Suprapubic skin (tissue), 4 donors: ENCODE measurements around the gene ITIH1. TPM values are rescaled to one million over a fixed set of nuclear protein-coding genes. Genes with fewer than 3 reads are reported as not detected.

ENCODE experiments used
- DNase-seq, 2 donors: peaks; one replicate each; pipeline ENCODE4 v3.0.0-alpha.2; 2019; ENCODE audit warnings: low spot score in 2 of 2
- H3K27ac ChIP-seq: fragments of 200-600 bp; sonication (generic); one replicate; pipeline ENCODE4 v1.5.1; 2019
- H3K27me3 ChIP-seq: fragments of 200-600 bp; sonication (generic); one replicate; pipeline ENCODE4 v1.5.1; 2019
- H3K36me3 ChIP-seq: fragments of 200-600 bp; sonication (generic); one replicate; pipeline ENCODE4 v1.5.1; 2019
- H3K4me1 ChIP-seq: fragments of 200-600 bp; sonication (generic); one replicate; pipeline ENCODE4 v1.5.1; 2019
- H3K4me3 ChIP-seq: fragments of 200-600 bp; sonication (generic); one replicate; pipeline ENCODE4 v1.5.1; 2019; ENCODE audit warnings: mild to moderate bottlenecking
- H3K9me3 ChIP-seq: fragments of 200-600 bp; sonication (generic); one replicate; pipeline ENCODE4 v1.5.1; 2019
- EP300 ChIP-seq: sonication (generic); formaldehyde crosslinking; IDR thresholded peaks from one replicate; pipeline ENCODE4 v1.6.1; 2017; ENCODE audit warnings: antibody characterized with exemption
- POLR2A ChIP-seq, 2 donors: fragments of 450-650 bp; IDR thresholded peaks; one replicate each; pipeline ENCODE4 v1.6.1; 2017; ENCODE audit warnings: antibody characterized with exemption in 2 of 2, mild to moderate bottlenecking in 2 of 2, moderate library complexity in 2 of 2
- POLR2AphosphoS5 ChIP-seq, 3 donors: sonication (generic); formaldehyde crosslinking; IDR thresholded peaks; one replicate each; pipeline ENCODE4 v1.6.1; 2017; ENCODE audit warnings: antibody characterized with exemption in 3 of 3
- WGBS: methylation state at CpG from one replicate; pipeline ENCODE4 v1.1.5; 2018; 5-methylcytosine and 5-hydroxymethylcytosine counted together
- total RNA-seq, 4 donors: library from RNA; depleted of rRNA; stranded (reverse); fragments of >200 nt; gene quantifications; one replicate each; pipeline ENCODE4 v1.1.0, GENCODE V29; 2016
- TF ChIP-seq, protein P1 (sequence below), 2 donors: fragments of 200-600 bp in 1 of 2; fragments of 450-650 bp in 1 of 2; sonication (generic) in 1 of 2; IDR thresholded peaks; one replicate each; pipeline ENCODE4 v1.5.1; 2016 to 2019; ENCODE audit warnings: antibody characterized with exemption in 2 of 2, mild to moderate bottlenecking in 1 of 2, moderate library complexity in 1 of 2

Gene ITIH1
- total RNA-seq, 4 donors from 2014 or later = 1.5 TPM; not detected in 3

DNA sequence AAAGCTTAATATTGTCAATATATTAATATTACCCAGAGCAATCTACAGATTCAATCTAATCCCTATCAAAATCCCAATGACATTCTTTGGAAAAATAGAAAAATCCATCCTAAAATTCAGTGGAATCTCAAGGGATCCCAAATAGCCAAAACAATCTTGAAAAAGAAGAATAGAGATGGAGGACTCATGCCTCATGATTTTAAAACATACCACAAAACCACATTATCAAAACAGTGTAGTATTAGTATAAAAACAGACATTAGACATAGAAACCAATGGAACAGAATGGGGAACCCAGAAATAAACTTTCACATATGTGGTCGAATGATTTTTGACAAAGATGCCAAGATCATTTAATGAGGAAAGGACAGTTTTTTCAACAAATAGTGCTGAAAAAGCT is 21.3 kb upstream of the ITIH1 start:
- H3K4me3 ChIP-seq = no peak overlapping the region
- WGBS = 89% methylated on average over 1 of the region's 1 CpG
- H3K9me3 ChIP-seq = no peaks in the 10 kb centered on the region
- no peaks in the 10 kb centered on the region for H3K27me3 ChIP-seq
- no peak overlapping the region for H3K27ac ChIP-seq
- H3K4me1 ChIP-seq = no peaks in the 10 kb centered on the region
- H3K36me3 ChIP-seq = peaks cover 68% of the 10 kb centered on the region
- TF ChIP-seq POLR2AphosphoS5 (IDR thresholded peaks at IDR 0.05) (no peak), POLR2A (IDR thresholded peaks at IDR 0.05) (no peak), EP300 (no peak)
- TF ChIP-seq, protein P1, sequence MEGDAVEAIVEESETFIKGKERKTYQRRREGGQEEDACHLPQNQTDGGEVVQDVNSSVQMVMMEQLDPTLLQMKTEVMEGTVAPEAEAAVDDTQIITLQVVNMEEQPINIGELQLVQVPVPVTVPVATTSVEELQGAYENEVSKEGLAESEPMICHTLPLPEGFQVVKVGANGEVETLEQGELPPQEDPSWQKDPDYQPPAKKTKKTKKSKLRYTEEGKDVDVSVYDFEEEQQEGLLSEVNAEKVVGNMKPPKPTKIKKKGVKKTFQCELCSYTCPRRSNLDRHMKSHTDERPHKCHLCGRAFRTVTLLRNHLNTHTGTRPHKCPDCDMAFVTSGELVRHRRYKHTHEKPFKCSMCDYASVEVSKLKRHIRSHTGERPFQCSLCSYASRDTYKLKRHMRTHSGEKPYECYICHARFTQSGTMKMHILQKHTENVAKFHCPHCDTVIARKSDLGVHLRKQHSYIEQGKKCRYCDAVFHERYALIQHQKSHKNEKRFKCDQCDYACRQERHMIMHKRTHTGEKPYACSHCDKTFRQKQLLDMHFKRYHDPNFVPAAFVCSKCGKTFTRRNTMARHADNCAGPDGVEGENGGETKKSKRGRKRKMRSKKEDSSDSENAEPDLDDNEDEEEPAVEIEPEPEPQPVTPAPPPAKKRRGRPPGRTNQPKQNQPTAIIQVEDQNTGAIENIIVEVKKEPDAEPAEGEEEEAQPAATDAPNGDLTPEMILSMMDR (IDR thresholded peaks at IDR 0.05) = no peak
- no peak for DNase-seq

GRCh38 chr3:52763466-52763865 is 13.9 kb upstream of the ITIH1 start:
- Histone ChIP-seq H3K27me3 (no peaks in the 10 kb centered on the region), H3K27ac (no peak overlapping the region), H3K4me1 (no peaks in the 10 kb centered on the region), H3K36me3 (peaks cover 90% of the 10 kb centered on the region), H3K9me3 (no peaks in the 10 kb centered on the region), H3K4me3 (no peak overlapping the region)
- TF ChIP-seq EP300 (no peak), POLR2A (IDR thresholded peaks at IDR 0.05) (no peak), POLR2AphosphoS5 (IDR thresholded peaks at IDR 0.05) (no peak)
- TF ChIP-seq, protein P1 (IDR thresholded peaks at IDR 0.05) = no peak
- WGBS = 91% methylated on average over 2 of the region's 2 CpGs
- DNase-seq = no peak

- Histone ChIP-seq H3K27ac (no peak overlapping the region), H3K4me3 (peak overlapping the region; percentile 71), H3K4me1 (peaks cover 14% of the 10 kb centered on the region), H3K36me3 (peaks cover 28% of the 10 kb centered on the region), H3K27me3 (no peaks in the 10 kb centered on the region), H3K9me3 (no peaks in the 10 kb centered on the region)
- TF ChIP-seq, protein P1 (IDR thresholded peaks at IDR 0.05) = no peak
- TF ChIP-seq POLR2AphosphoS5 (IDR thresholded peaks at IDR 0.05) = no peak
- TF ChIP-seq EP300 = no peak
- no peak for DNase-seq
- 19% methylated on average over 13 of the region's 13 CpGs for WGBS
These were observed 7.5 kb upstream of the ITIH1 start for GRCh38 chr3:52769786-52770455.

DNA sequence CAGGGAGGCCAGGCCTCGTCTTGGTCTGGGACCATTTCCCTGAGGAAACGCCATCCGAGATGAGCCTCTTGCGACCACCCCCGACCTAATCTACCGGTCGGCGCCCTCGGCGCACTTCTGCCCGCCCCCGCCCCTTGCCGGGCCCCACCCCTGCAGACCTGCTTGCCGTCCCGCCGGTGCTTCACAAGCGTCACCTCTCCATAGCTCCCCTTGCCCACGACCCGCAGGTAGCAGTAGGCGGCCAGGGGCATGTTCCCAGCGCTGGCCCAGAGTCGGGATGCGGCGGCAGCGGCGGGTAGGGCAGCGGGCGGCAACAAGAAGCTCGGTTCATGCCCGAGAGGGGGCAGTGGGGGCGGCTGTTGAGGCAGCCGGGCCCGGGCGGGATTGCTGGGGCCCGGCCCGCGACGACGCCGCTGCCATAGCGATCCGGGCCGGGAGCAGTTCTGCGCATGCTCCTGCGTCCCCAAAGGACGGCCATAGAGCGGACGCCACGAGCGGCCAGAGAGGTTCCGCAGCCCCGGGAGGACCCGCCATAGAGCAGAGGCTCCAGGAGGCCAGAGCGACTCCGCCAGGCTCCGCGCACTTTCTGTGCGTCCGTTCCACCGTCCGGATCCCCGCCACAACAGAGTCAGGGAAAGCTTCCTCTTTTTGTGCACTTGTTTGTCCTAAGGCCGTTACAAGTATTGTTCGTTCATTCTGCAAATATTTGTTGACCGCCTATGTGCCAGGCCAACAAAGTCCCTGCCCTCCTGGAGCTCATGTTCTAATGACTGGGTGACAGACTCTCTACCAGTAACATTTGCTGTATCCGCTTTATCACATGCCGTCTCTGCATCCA is 6.7 kb upstream of the ITIH1 start, which contains the start of gene NEK4:
Gene NEK4 (minus strand): TSS at position 445 of the 838 bp plus-strand sequence. CDS start 194 bp downstream, at position 251.
- peaks cover 14% of the 10 kb centered on the region for H3K4me1 ChIP-seq
- DNase-seq = peak; percentile 93 to 94
- H3K36me3 ChIP-seq = peaks cover 21% of the 10 kb centered on the region
- no peaks in the 10 kb centered on the region for H3K9me3 ChIP-seq
- WGBS = 0% methylated on average over 22 of the region's 67 CpGs
- H3K4me3 ChIP-seq = peak within 1 kb of the TSS; percentile 71
- H3K27ac ChIP-seq = peak within 1 kb of the TSS; percentile 30
- no peaks in the 10 kb centered on the region for H3K27me3 ChIP-seq
- peak in 1 of 2 donors; percentile 33 for TF ChIP-seq POLR2A (IDR thresholded peaks at IDR 0.05)
- TF ChIP-seq, protein P1 (IDR thresholded peaks at IDR 0.05) = peak in 1 of 2 donors; percentile 18
- peak in 1 of 3 donors; percentile 52 for TF ChIP-seq POLR2AphosphoS5 (IDR thresholded peaks at IDR 0.05)
- TF ChIP-seq EP300 = no peak

GRCh38 chr3:52771334-52771681 is 6.1 kb upstream of the ITIH1 start:
- TF ChIP-seq, protein P1 (IDR thresholded peaks at IDR 0.05) = no peak
- TF ChIP-seq POLR2A (IDR thresholded peaks at IDR 0.05) (no peak), POLR2AphosphoS5 (IDR thresholded peaks at IDR 0.05) (no peak), EP300 (no peak)
- Histone ChIP-seq H3K4me3 (peak overlapping the region; percentile 71), H3K9me3 (no peaks in the 10 kb centered on the region), H3K27ac (peak overlapping the region; percentile 30), H3K4me1 (peaks cover 14% of the 10 kb centered on the region), H3K27me3 (no peaks in the 10 kb centered on the region), H3K36me3 (peaks cover 16% of the 10 kb centered on the region)
- no peak for DNase-seq
- WGBS = 44% methylated on average over 5 of the region's 5 CpGs
